ENCODE results near the gene HBZ. TPM values are rescaled to one million over a fixed set of nuclear protein-coding genes. Genes with fewer than 3 reads are reported as not detected.

HBZ gene
- total and polyA plus RNA-seq, 2 of the 8 experiments (the other 6 are each of a cell fraction or from before 2014, with no cell fraction given), result 0.12 TPM; not detected in 1

- TF ChIP-seq ASH2L (IDR thresholded peaks at IDR 0.05; ENCODE audit: low read length), result no peak
- no peak for TF ChIP-seq CHD1 (IDR thresholded peaks at IDR 0.05; ENCODE audit: low read depth, low read length)
- TF ChIP-seq NRF1 (IDR thresholded peaks at IDR 0.05; ENCODE audit: low read depth, low read length), result no peak
- TF ChIP-seq, protein P1, sequence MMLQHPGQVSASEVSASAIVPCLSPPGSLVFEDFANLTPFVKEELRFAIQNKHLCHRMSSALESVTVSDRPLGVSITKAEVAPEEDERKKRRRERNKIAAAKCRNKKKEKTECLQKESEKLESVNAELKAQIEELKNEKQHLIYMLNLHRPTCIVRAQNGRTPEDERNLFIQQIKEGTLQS (IDR thresholded peaks at IDR 0.05; ENCODE audit: insufficient read depth, low read depth, low read length), result no peak
- no peak for TF ChIP-seq FOSL1 (IDR thresholded peaks at IDR 0.05; ENCODE audit: insufficient read depth, low read depth, low read length)
- TF ChIP-seq E2F6 (IDR thresholded peaks at IDR 0.05), result no peak
- no peak for TF ChIP-seq RAD21 (IDR thresholded peaks at IDR 0.05 in 1 of 2, conservative IDR thresholded peaks at IDR 0.05 in 1 of 2; ENCODE audit: low read depth in 2 of 2, low read length in 2 of 2)
- TF ChIP-seq EGR1 (IDR thresholded peaks at IDR 0.05; ENCODE audit: borderline replicate concordance, low read depth, low read length), result no peak
Measured at GRCh38 chr16:143456-143855, 9.0 kb upstream of the HBZ start (continued).
